WTC11 (cell line): Measurements from ENCODE around the gene CPNE8. TPM values are rescaled to one million over a fixed set of nuclear protein-coding genes. Genes with fewer than 3 reads are reported as not detected.
A peak's percentile ranks its signal among the peaks of the same experiment; 100 is the strongest.

Source experiments
- ATAC-seq: fragments of 200-7000 bp; cut with Tn5 transposase; 2 replicates; pipeline ENCODE4 v1.10.0; 2021; ENCODE audit warnings: mild to moderate bottlenecking, moderate library complexity
- CTCF ChIA-PET: fragments of 300-600 bp; sonication (Branson Sonifier 250); formaldehyde crosslinking; loops from one replicate; lab custom pipeline; 2021; ENCODE audit warnings: antibody characterized with exemption; lab: Charles Lee
- POLR2A ChIA-PET: fragments of 350-600 bp; sonication (Branson Sonifier 250); formaldehyde crosslinking; loops from one replicate; lab custom pipeline; 2021; ENCODE audit warnings: antibody characterized with exemption; lab: Charles Lee
- DNase-seq: peaks from one replicate; pipeline ENCODE4 v3.0.0; 2021; ENCODE audit warnings: low spot score
- H3K27ac Mint-ChIP-seq: 2 replicates; pipeline ENCODE4 v1.8.0; 2021; ENCODE audit warnings: mixed read lengths
- H3K27me3 Mint-ChIP-seq: 2 replicates; pipeline ENCODE4 v1.8.0; 2021; ENCODE audit warnings: low read depth, mild to moderate bottlenecking, moderate library complexity, mixed read lengths
- H3K36me3 Mint-ChIP-seq: 2 replicates; pipeline ENCODE4 v1.8.0; 2021; ENCODE audit warnings: mixed read lengths
- H3K4me1 Mint-ChIP-seq: 2 replicates; pipeline ENCODE4 v1.8.0; 2022; ENCODE audit warnings: mixed read lengths
- H3K4me3 Mint-ChIP-seq: 2 replicates; pipeline ENCODE4 v1.8.0; 2021; ENCODE audit warnings: mild to moderate bottlenecking, moderate library complexity, mixed read lengths
- H3K9me3 Mint-ChIP-seq: 2 replicates; pipeline ENCODE4 v1.8.0; 2021; ENCODE audit warnings: mixed read lengths
- ATF2 ChIP-seq: sonication (generic); formaldehyde crosslinking; IDR thresholded peaks from 2 replicates; pipeline ENCODE4 v1.8.1; 2022; ENCODE audit warnings: low read depth, missing genetic modification reagents, borderline replicate concordance
- CREB1 ChIP-seq: sonication (generic); formaldehyde crosslinking; IDR thresholded peaks from 2 replicates; pipeline ENCODE4 v1.8.0; 2023; ENCODE audit warnings: mild to moderate bottlenecking, missing genetic modification reagents
- E2F5 ChIP-seq: sonication (generic); formaldehyde crosslinking; IDR thresholded peaks from 2 replicates; pipeline ENCODE4 v1.8.1; 2022; ENCODE audit warnings: mild to moderate bottlenecking, moderate library complexity, missing genetic modification reagents
- EMX1 ChIP-seq: fragments of 250-450 bp; sonication (Bioruptor Pico); IDR thresholded peaks from 2 replicates; pipeline ENCODE4 v1.8.0; 2021; ENCODE audit warnings: mild to moderate bottlenecking
- ETV6 ChIP-seq: sonication (generic); formaldehyde crosslinking; IDR thresholded peaks from 2 replicates; pipeline ENCODE4 v1.8.1; 2022; ENCODE audit warnings: mild to moderate bottlenecking, missing genetic modification reagents
- FOXP1 ChIP-seq: sonication (generic); formaldehyde crosslinking; IDR thresholded peaks from 2 replicates; pipeline ENCODE4 v1.8.0; 2022; ENCODE audit warnings: missing genetic modification reagents, mild to moderate bottlenecking, moderate library complexity, borderline replicate concordance
- FOXP4 ChIP-seq: sonication (generic); formaldehyde crosslinking; IDR thresholded peaks from 2 replicates; pipeline ENCODE4 v1.8.0; 2022; ENCODE audit warnings: mild to moderate bottlenecking, missing genetic modification reagents
- GTF2I ChIP-seq: fragments of 250-450 bp; sonication (Bioruptor Pico); conservative IDR thresholded peaks from 2 replicates; pipeline ENCODE4 v1.4.0; 2021; ENCODE audit warnings: mild to moderate bottlenecking
- MAX ChIP-seq: sonication (generic); formaldehyde crosslinking; IDR thresholded peaks from 2 replicates; pipeline ENCODE4 v1.8.0; 2022; ENCODE audit warnings: mild to moderate bottlenecking, missing genetic modification reagents
- MXD4 ChIP-seq: fragments of 250-450 bp; sonication (Bioruptor Pico); IDR thresholded peaks from 2 replicates; pipeline ENCODE4 v1.8.0; 2021; ENCODE audit warnings: mild to moderate bottlenecking, moderate library complexity, borderline replicate concordance
- NFATC4 ChIP-seq: fragments of 250-450 bp; sonication (Bioruptor Pico); IDR thresholded peaks from 2 replicates; pipeline ENCODE4 v1.9.0; 2021; ENCODE audit warnings: mild to moderate bottlenecking
- NFE2L1 ChIP-seq: sonication (generic); formaldehyde crosslinking; IDR thresholded peaks from 2 replicates; pipeline ENCODE4 v1.8.1; 2023; ENCODE audit warnings: missing genetic modification reagents
- NR3C1 ChIP-seq: sonication (generic); formaldehyde crosslinking; conservative IDR thresholded peaks from 2 replicates; pipeline ENCODE4 v1.8.1; 2023; ENCODE audit warnings: low read depth, mild to moderate bottlenecking, missing genetic modification reagents
- PREB ChIP-seq: sonication (generic); formaldehyde crosslinking; IDR thresholded peaks from 2 replicates; pipeline ENCODE4 v1.8.1; 2022; ENCODE audit warnings: mild to moderate bottlenecking, missing genetic modification reagents, moderate library complexity, borderline replicate concordance
- RELA ChIP-seq: sonication (generic); formaldehyde crosslinking; IDR thresholded peaks from 2 replicates; pipeline ENCODE4 v1.8.1; 2022; ENCODE audit warnings: missing genetic modification reagents, mild to moderate bottlenecking, borderline replicate concordance
- RORB ChIP-seq: fragments of 250-450 bp; sonication (Bioruptor Pico); IDR thresholded peaks from 2 replicates; pipeline ENCODE4 v1.9.0; 2021; ENCODE audit warnings: mild to moderate bottlenecking
- SOX15 ChIP-seq: fragments of 250-450 bp; sonication (Bioruptor Pico); IDR thresholded peaks from 2 replicates; pipeline ENCODE4 v1.9.0; 2021; ENCODE audit warnings: mild to moderate bottlenecking
- TEAD1 ChIP-seq: sonication (generic); formaldehyde crosslinking; IDR thresholded peaks from 2 replicates; pipeline ENCODE4 v1.8.0; 2022; ENCODE audit warnings: mild to moderate bottlenecking, missing genetic modification reagents
- ZNF121 ChIP-seq: sonication (generic); formaldehyde crosslinking; IDR thresholded peaks from 2 replicates; pipeline ENCODE4 v1.8.0; 2023; ENCODE audit warnings: missing genetic modification reagents
- ZNF219 ChIP-seq: sonication (generic); formaldehyde crosslinking; IDR thresholded peaks from 2 replicates; pipeline ENCODE4 v1.8.0; 2023; ENCODE audit warnings: missing genetic modification reagents, mild to moderate bottlenecking, borderline replicate concordance
- total RNA-seq: library from RNA; stranded (reverse); gene quantifications from 3 replicates; pipeline ENCODE4 v1.2.3, GENCODE V29; 2021

The CPNE8 gene
- total RNA-seq, 1 experiment from 2014 or later: 8.3 TPM

GRCh38 chr12:38697289-38697688 lies 208.1 kb downstream of the CPNE8 start:
- DNase-seq: no peak
- peaks cover 19% of the 10 kb centered on the region for H3K4me1 Mint-ChIP-seq
- H3K9me3 Mint-ChIP-seq: peaks cover 14% of the 10 kb centered on the region
- no peak for ATAC-seq
- no peak overlapping the region for H3K4me3 Mint-ChIP-seq
- ChIA-PET POLR2A (no interaction called here), CTCF (interaction anchor here (1.1 kb wide), 1 partner anchor 33 kb away, joined by 3 read pairs; no protein-coding TSS in a partner anchor)
- TF ChIP-seq MAX (CRISPR knock-in tag) (no peak), CREB1 (CRISPR knock-in tag) (no peak), ATF2 (CRISPR knock-in tag) (no peak), EMX1 (CRISPR knock-in tag) (no peak), NFE2L1 (CRISPR knock-in tag) (no peak), TEAD1 (CRISPR knock-in tag) (no peak), ZNF219 (CRISPR knock-in tag) (no peak), FOXP4 (CRISPR knock-in tag) (no peak), FOXP1 (CRISPR knock-in tag) (no peak), RELA (CRISPR knock-in tag) (no peak), ZNF121 (no peak)
- H3K27me3 Mint-ChIP-seq: no peaks in the 10 kb centered on the region
- H3K36me3 Mint-ChIP-seq: peaks cover 5% of the 10 kb centered on the region; the same call in 1 of the 2 replicates
- H3K27ac Mint-ChIP-seq: no peak overlapping the region

GRCh38 chr12:38695057-38695456 lies 210.3 kb downstream of the CPNE8 start:
- Mint-ChIP-seq H3K27ac (0 out of 2 replicates have a peak overlapping the region, but pooled peaks have one; percentile 24), H3K9me3 (peaks cover 9% of the 10 kb centered on the region; the same call in 1 of the 2 replicates), H3K4me3 (no peak overlapping the region), H3K27me3 (no peaks in the 10 kb centered on the region), H3K36me3 (no peaks in the 10 kb centered on the region), H3K4me1 (peaks cover 19% of the 10 kb centered on the region)
- ChIA-PET POLR2A (no interaction called here), CTCF (interaction anchor here (0.7 to 1.3 kb wide), 2 partner anchors 211 to 226 kb away, joined by 3 read pairs; no protein-coding TSS in a partner anchor)
- peak; percentile 43 for ATAC-seq
- DNase-seq: no peak
- TF ChIP-seq NFATC4 (CRISPR knock-in tag): no peak
- no peak for TF ChIP-seq MXD4 (CRISPR knock-in tag)
- TF ChIP-seq SOX15 (CRISPR knock-in tag): no peak
- no peak for TF ChIP-seq ZNF219 (CRISPR knock-in tag)
- no peak for TF ChIP-seq PREB
- TF ChIP-seq NR3C1 (CRISPR knock-in tag): no peak
- no peak for TF ChIP-seq RORB
- TF ChIP-seq E2F5: no peak
- no peak for TF ChIP-seq ETV6 (CRISPR knock-in tag)
- no peak for TF ChIP-seq GTF2I
